PC-3 (cell line): ENCODE measurements around the gene C3orf62. TPM values are rescaled to one million over a fixed set of nuclear protein-coding genes. Genes with fewer than 3 reads are reported as not detected.

Experiments used
- ATAC-seq: fragments of 200-7000 bp; cut with Tn5 transposase; 2 replicates; pipeline ENCODE4 v1.9.1; 2020; ENCODE audit warnings: mild to moderate bottlenecking, moderate library complexity
- BruUV-seq: library from RNA; stranded (reverse); fragments of 400-500 nt; replicated peaks from 2 replicates; lab custom pipeline; 2021; lab: Mats Ljungman, UMichigan
- CTCF ChIA-PET: fragments of 300-600 bp; sonication (Branson Sonifier 250); formaldehyde crosslinking; loops from one replicate; lab custom pipeline; 2022; ENCODE audit warnings: antibody characterized with exemption; lab: Charles Lee
- POLR2A ChIA-PET: fragments of 300-600 bp; sonication (Branson Sonifier 250); formaldehyde crosslinking; loops from one replicate; lab custom pipeline; 2022; ENCODE audit warnings: antibody characterized with exemption; ENCODE audit not compliant: unreplicated experiment; lab: Charles Lee
- DNase-seq: peaks from one replicate; pipeline ENCODE4 v3.0.0-alpha.2; 2015
- H2AFZ ChIP-seq: fragments of 300-600 bp; sonication (generic); 2 replicates; pipeline ENCODE4 v1.6.0; 2016; ENCODE audit warnings: antibody characterized with exemption, low read length
- H3F3A ChIP-seq: fragments of 300-600 bp; sonication (generic); one replicate; pipeline ENCODE4 v1.6.0; 2017; ENCODE audit warnings: antibody characterized with exemption, low read length, control low read depth, mild to moderate bottlenecking; ENCODE audit not compliant: unreplicated experiment
- H3K27ac ChIP-seq: fragments of 300-600 bp; sonication (generic); 2 replicates; pipeline ENCODE4 v1.5.1; 2016; ENCODE audit warnings: mild to moderate bottlenecking, low read length
- H3K27me3 ChIP-seq: fragments of 300-600 bp; sonication (generic); 2 replicates; pipeline ENCODE4 v1.6.1; 2016; ENCODE audit warnings: low read length, mixed read lengths
- H3K36me3 ChIP-seq: fragments of 300-600 bp; sonication (generic); 2 replicates; pipeline ENCODE4 v1.6.1; 2016; ENCODE audit warnings: low read depth, mixed run types, low read length, mixed read lengths
- H3K4me1 ChIP-seq: fragments of 300-600 bp; sonication (generic); 2 replicates; pipeline ENCODE4 v1.5.1; 2016; ENCODE audit warnings: low read length; ENCODE audit not compliant: insufficient read depth
- H3K4me2 ChIP-seq: fragments of 300-600 bp; sonication (generic); 2 replicates; pipeline ENCODE4 v1.6.0; 2016; ENCODE audit warnings: low read length
- H3K4me3 ChIP-seq: fragments of 300-600 bp; sonication (generic); 2 replicates; pipeline ENCODE4 v1.5.1; 2016; ENCODE audit warnings: mild to moderate bottlenecking, low read length, mixed read lengths
- H3K79me2 ChIP-seq: fragments of 300-600 bp; sonication (generic); 2 replicates; pipeline ENCODE4 v1.6.1; 2017; ENCODE audit warnings: low read length, mixed read lengths
- H3K9ac ChIP-seq: fragments of 300-600 bp; sonication (generic); 2 replicates; pipeline ENCODE4 v1.6.0; 2016; ENCODE audit warnings: mild to moderate bottlenecking, low read length
- H3K9me2 ChIP-seq: fragments of 300-600 bp; sonication (generic); replicated peaks from 2 replicates; pipeline ENCODE4 v1.6.1; 2016; ENCODE audit warnings: mixed run types, low read length, mixed read lengths
- H3K9me3 ChIP-seq: fragments of 300-600 bp; sonication (generic); 2 replicates; pipeline ENCODE4 v1.6.1; 2016; ENCODE audit warnings: low read length, mixed read lengths
- H4K20me1 ChIP-seq: fragments of 300-600 bp; sonication (generic); 2 replicates; pipeline ENCODE4 v1.6.1; 2016; ENCODE audit warnings: low read length, mixed read lengths
- CTCF ChIP-seq: fragments of 300-600 bp; sonication (generic); conservative IDR thresholded peaks from 2 replicates; pipeline ENCODE4 v1.5.1; 2017; ENCODE audit warnings: antibody characterized with exemption, low read depth, mild to moderate bottlenecking, low read length
- EZH2 ChIP-seq: fragments of 300-600 bp; sonication (generic); IDR thresholded peaks from one replicate; pipeline ENCODE4 v1.6.1; 2017; ENCODE audit warnings: antibody characterized with exemption, mild to moderate bottlenecking, low read length; ENCODE audit not compliant: unreplicated experiment
- EZH2phosphoT487 ChIP-seq: fragments of 300-600 bp; sonication (generic); IDR thresholded peaks from 2 replicates; pipeline ENCODE4 v1.6.1; 2018; ENCODE audit warnings: mild to moderate bottlenecking, antibody characterized with exemption, low read length, borderline replicate concordance
- intact Hi-C: fragments of 100-400 bp; cut with micrococcal nuclease; formaldehyde crosslinking; loops from 2 replicates; pipeline ENCODE4 v1.9.0; 2023
- total RNA-seq: library from RNA; depleted of rRNA; stranded (reverse); fragments of >200 nt; gene quantifications from 2 replicates; pipeline ENCODE4 v1.2.3, GENCODE V29; 2014

The C3orf62 gene
- total RNA-seq, 1 experiment from 2014 or later: 3.9 TPM

GRCh38 chr3:49255112-49255511, 21.9 kb downstream of the C3orf62 start:
- no TSS peak for BruUV-seq
- no peaks in the 10 kb centered on the region for H3K9me3 ChIP-seq
- intact Hi-C loops: no loop called here
- no peak overlapping the region for H3K4me3 ChIP-seq
- CTCF ChIA-PET: no interaction called here
- H3K36me3 ChIP-seq: no peaks in the 10 kb centered on the region
- DNase-seq: peak; percentile 46
- TF ChIP-seq EZH2phosphoT487: no peak
- TF ChIP-seq CTCF: no peak
- no peak for TF ChIP-seq EZH2
- peak; percentile 37 for ATAC-seq
- H3K79me2 ChIP-seq: no peaks in the 10 kb centered on the region
- peaks cover 2% of the 10 kb centered on the region for H3F3A ChIP-seq
- no peak overlapping the region for H2AFZ ChIP-seq
- H4K20me1 ChIP-seq: no peaks in the 10 kb centered on the region
- H3K27me3 ChIP-seq: no peaks in the 10 kb centered on the region
- no peak overlapping the region for H3K27ac ChIP-seq
- no peak overlapping the region for H3K4me2 ChIP-seq
- peaks cover 21% of the 10 kb centered on the region for H3K4me1 ChIP-seq
- no peak overlapping the region for H3K9ac ChIP-seq
- no peaks in the 10 kb centered on the region for H3K9me2 ChIP-seq
- POLR2A ChIA-PET: no interaction called here

GRCh38 chr3:49253512-49253911, 23.5 kb downstream of the C3orf62 start:
- Histone ChIP-seq H3K4me3 (no peak overlapping the region), H2AFZ (peak overlapping the region; percentile 47), H3K36me3 (no peaks in the 10 kb centered on the region), H3K27ac (peak overlapping the region; percentile 83), H3K9me2 (no peaks in the 10 kb centered on the region), H3K9ac (peak overlapping the region; percentile 45), H3K79me2 (no peaks in the 10 kb centered on the region), H3K27me3 (no peaks in the 10 kb centered on the region), H3K4me2 (peak overlapping the region; percentile 63), H3F3A (peaks cover 3% of the 10 kb centered on the region), H3K9me3 (no peaks in the 10 kb centered on the region), H3K4me1 (peaks cover 21% of the 10 kb centered on the region), H4K20me1 (no peaks in the 10 kb centered on the region)
- intact Hi-C loops: loop anchor here (2.0 to 5.0 kb wide), 2 partner anchors 36 to 83 kb away; partner anchors contain the start of gene KLHDC8B
- no peak for TF ChIP-seq EZH2
- TF ChIP-seq CTCF: no peak
- TF ChIP-seq EZH2phosphoT487: no peak
- peak; percentile 85 for ATAC-seq
- peak; percentile 59 for DNase-seq
- BruUV-seq: no TSS peak
- CTCF ChIA-PET: no interaction called here
- POLR2A ChIA-PET: interaction anchor here (0.6 kb wide), 1 partner anchor 133 kb away, joined by 3 read pairs; the partner anchor contains the start of gene USP19

- H3K79me2 ChIP-seq: no peaks in the 10 kb centered on the region
- no peaks in the 10 kb centered on the region for H3K9me2 ChIP-seq
- H3F3A ChIP-seq: peaks cover 6% of the 10 kb centered on the region
- H3K9me3 ChIP-seq: no peaks in the 10 kb centered on the region
- TF ChIP-seq CTCF: no peak
- no peak for TF ChIP-seq EZH2
- TF ChIP-seq EZH2phosphoT487: no peak
- no peaks in the 10 kb centered on the region for H3K27me3 ChIP-seq
- no peaks in the 10 kb centered on the region for H3K36me3 ChIP-seq
- peaks cover 27% of the 10 kb centered on the region for H3K4me1 ChIP-seq
- no peaks in the 10 kb centered on the region for H4K20me1 ChIP-seq
- H3K4me2 ChIP-seq: no peak overlapping the region
- no peak overlapping the region for H3K4me3 ChIP-seq
- H3K27ac ChIP-seq: no peak overlapping the region
- H3K9ac ChIP-seq: no peak overlapping the region
- POLR2A ChIA-PET: no interaction called here
- BruUV-seq: no TSS peak
- H2AFZ ChIP-seq: no peak overlapping the region
- DNase-seq (no peak), ATAC-seq (no peak)
- intact Hi-C loops: no loop called here
- CTCF ChIA-PET: no interaction called here
These were observed 28.2 kb downstream of the C3orf62 start for GRCh38 chr3:49248840-49249227.
